ENCODE results near the gene MYO7B. TPM values are rescaled to one million over a fixed set of nuclear protein-coding genes. Genes with fewer than 3 reads are reported as not detected.

Gene MYO7B
- total RNA-seq, 2 experiments from 2014 or later: 0.65 to 1.2 TPM

GRCh38 chr2:127658146-127658545 is 122.7 kb downstream of the MYO7B start:
- POLR2A ChIA-PET: no interaction called here
- no peaks in the 10 kb centered on the region for H3K4me1 Mint-ChIP-seq (ENCODE audit: low read depth)
- CTCF ChIA-PET: no interaction called here
- no peak for TF ChIP-seq CTCF (IDR thresholded peaks at IDR 0.05)
- H3K27me3 Mint-ChIP-seq: peaks cover 10% of the 10 kb centered on the region
- no peak overlapping the region for H3K27ac Mint-ChIP-seq
- DNase-seq: no peak
- ATAC-seq: no peak
- H3K36me3 Mint-ChIP-seq (ENCODE audit: low read depth): no peaks in the 10 kb centered on the region
- H3K4me3 Mint-ChIP-seq: no peak overlapping the region
- intact Hi-C loops (cut with micrococcal nuclease): no loop called here
- no peaks in the 10 kb centered on the region for H3K9me3 Mint-ChIP-seq

GRCh38 chr2:127658641-127659407 is 123.3 kb downstream of the MYO7B start:
- ChIA-PET CTCF (no interaction called here), POLR2A (no interaction called here)
- Mint-ChIP-seq H3K4me3 (no peak overlapping the region), H3K27me3 (peaks cover 16% of the 10 kb centered on the region), H3K9me3 (no peaks in the 10 kb centered on the region), H3K27ac (no peak overlapping the region), H3K4me1 (ENCODE audit: low read depth) (no peaks in the 10 kb centered on the region), H3K36me3 (ENCODE audit: low read depth) (no peaks in the 10 kb centered on the region)
- DNase-seq (no peak), ATAC-seq (no peak)
- no peak for TF ChIP-seq CTCF (IDR thresholded peaks at IDR 0.05)
- intact Hi-C loops (cut with micrococcal nuclease): no loop called here

GRCh38 chr2:127659408-127660290 is 124.2 kb downstream of the MYO7B start:
- Mint-ChIP-seq H3K9me3 (no peaks in the 10 kb centered on the region), H3K36me3 (ENCODE audit: low read depth) (no peaks in the 10 kb centered on the region), H3K4me3 (no peak overlapping the region), H3K27me3 (peaks cover 20% of the 10 kb centered on the region), H3K27ac (no peak overlapping the region), H3K4me1 (ENCODE audit: low read depth) (no peaks in the 10 kb centered on the region)
- CTCF ChIA-PET: interaction anchor here (0.8 to 1.4 kb wide), 2 partner anchors 10 to 68 kb away, joined by 3 read pairs; no protein-coding TSS in a partner anchor
- POLR2A ChIA-PET: no interaction called here
- ATAC-seq (no peak), DNase-seq (no peak)
- intact Hi-C loops (cut with micrococcal nuclease): no loop called here
- TF ChIP-seq CTCF (IDR thresholded peaks at IDR 0.05): no peak

GRCh38 chr2:127660291-127660578 is 124.8 kb downstream of the MYO7B start:
- intact Hi-C loops (cut with micrococcal nuclease): no loop called here
- no peak overlapping the region for H3K27ac Mint-ChIP-seq
- ChIA-PET POLR2A (no interaction called here), CTCF (interaction anchor here (0.8 to 1.4 kb wide), 2 partner anchors 10 to 69 kb away, joined by 3 read pairs; no protein-coding TSS in a partner anchor)
- TF ChIP-seq CTCF (IDR thresholded peaks at IDR 0.05): no peak
- no peaks in the 10 kb centered on the region for H3K36me3 Mint-ChIP-seq (ENCODE audit: low read depth)
- peaks cover 26% of the 10 kb centered on the region for H3K27me3 Mint-ChIP-seq
- no peak for ATAC-seq
- no peaks in the 10 kb centered on the region for H3K4me1 Mint-ChIP-seq (ENCODE audit: low read depth)
- H3K9me3 Mint-ChIP-seq: no peaks in the 10 kb centered on the region
- no peak overlapping the region for H3K4me3 Mint-ChIP-seq
- DNase-seq: no peak
